HepG2 (cell line): ENCODE results near the gene CDKN1A. TPM values are rescaled to one million over a fixed set of nuclear protein-coding genes. Genes with fewer than 3 reads are reported as not detected.
A peak's percentile ranks its signal among the peaks of the same experiment; 100 is the strongest.

Source experiments
- ATAC-seq: fragments of 200-7000 bp; cut with Tn5 transposase; 3 replicates; pipeline ENCODE4 v1.9.1; 2020; ENCODE audit warnings: mild to moderate bottlenecking, moderate library complexity
- BruUV-seq: library from RNA; stranded (reverse); fragments of 400-500 nt; replicated peaks from 2 replicates; lab custom pipeline; 2021; lab: Mats Ljungman, UMichigan
- CTCF ChIA-PET: fragments of 300-600 bp; formaldehyde crosslinking; extraction: SDS; loops from one replicate; lab custom pipeline; 2021; ENCODE audit warnings: low total read pairs, inconsistent platforms, low intra/inter-chr PET ratio; lab: Yijun Ruan, JAX
- POLR2A ChIA-PET: fragments of 350-600 bp; sonication (Branson Sonifier 250); formaldehyde crosslinking; loops from one replicate; lab custom pipeline; 2020; ENCODE audit warnings: antibody characterized with exemption, inconsistent platforms; lab: Yijun Ruan, JAX
- DNase-seq: peaks from one replicate; pipeline ENCODE4 v3.0.0-alpha.2; 2015; ENCODE audit warnings: low spot score
- FAIRE-seq: peaks from 3 replicates; lab custom pipeline; 2011; peaks lifted over from hg19 to GRCh38; lab: Jason Lieb, UNC
- H2AFZ ChIP-seq: one replicate; pipeline ENCODE4 v1.6.1; 2011; ENCODE audit warnings: low read length, inconsistent platforms
- H3K27ac ChIP-seq: fragments of 300-600 bp; 3 replicates; pipeline ENCODE4 v1.8.0; 2011; ENCODE audit warnings: mixed run types, mild to moderate bottlenecking, mixed read lengths, low read length, inconsistent platforms; ENCODE audit not compliant: insufficient read depth; ENCODE audit errors: extremely low read length
- H3K27me3 ChIP-seq, 2 experiments: fragments of 200-600 bp in 1 of 2; 2 replicates in 1 of 2; 3 replicates in 1 of 2; pipeline versions ENCODE4 v1.6.0 to v1.8.0; 2011; ENCODE audit warnings: low read length in 2 of 2, mild to moderate bottlenecking in 2 of 2, moderate library complexity in 2 of 2, inconsistent platforms in 1 of 2; ENCODE audit not compliant: insufficient read depth in 2 of 2, control insufficient read depth in 1 of 2
- H3K36me3 ChIP-seq, 2 experiments: fragments of 200-600 bp in 1 of 2; replicated peaks in 1 of 2; 2 replicates in 1 of 2; 3 replicates in 1 of 2; pipeline versions ENCODE4 v1.5.1 to v1.8.0; 2011; ENCODE audit warnings: low read length in 2 of 2, inconsistent platforms in 1 of 2; ENCODE audit not compliant: insufficient read depth in 2 of 2, control insufficient read depth in 1 of 2
- H3K4me1 ChIP-seq: 2 replicates; pipeline ENCODE4 v1.5.1; 2012; ENCODE audit warnings: low read length, inconsistent platforms; ENCODE audit not compliant: insufficient read depth
- H3K4me2 ChIP-seq: 2 replicates; pipeline ENCODE4 v1.6.0; 2011; ENCODE audit warnings: low read depth, low read length, inconsistent platforms
- H3K4me3 ChIP-seq, 3 experiments: fragments of 200-600 bp in 1 of 3; sonication (generic), shearing (Covaris generic) in 1 of 3; replicated peaks in 1 of 3; 2 replicates each; pipeline ENCODE4 v1.5.1; 2011 to 2016; ENCODE audit warnings: low read length in 3 of 3, inconsistent platforms in 2 of 3, low read depth in 2 of 3, mild to moderate bottlenecking in 2 of 3, control low read depth in 1 of 3, mixed read lengths in 1 of 3; ENCODE audit not compliant: insufficient read depth in 1 of 3
- H3K79me2 ChIP-seq: one replicate; pipeline ENCODE4 v1.6.1; 2011; ENCODE audit warnings: low read length, inconsistent platforms; ENCODE audit not compliant: insufficient read depth
- H3K9ac ChIP-seq: 2 replicates; pipeline ENCODE4 v1.6.0; 2011; ENCODE audit warnings: mild to moderate bottlenecking, low read depth, low read length, inconsistent platforms; ENCODE audit not compliant: insufficient read depth
- H3K9me3 ChIP-seq: 2 replicates; pipeline ENCODE4 v1.5.1; 2012; ENCODE audit warnings: mild to moderate bottlenecking, low read length
- H4K20me1 ChIP-seq: 2 replicates; pipeline ENCODE4 v1.6.0; 2011; ENCODE audit warnings: inconsistent platforms, mild to moderate bottlenecking, low read length, moderate library complexity; ENCODE audit not compliant: insufficient read depth
- ATF1 ChIP-seq: IDR thresholded peaks from 2 replicates; pipeline ENCODE4 v1.6.1; 2016; ENCODE audit warnings: mild to moderate bottlenecking, control low read depth
- CAMTA2 ChIP-seq: sonication (generic); formaldehyde crosslinking; IDR thresholded peaks from 2 replicates; pipeline ENCODE4 v1.4.0; 2020; ENCODE audit warnings: mild to moderate bottlenecking, missing genetic modification reagents, borderline replicate concordance
- KAT2B ChIP-seq: fragments of 150-350 bp; IDR thresholded peaks from 2 replicates; pipeline ENCODE4 v1.6.1; 2014; ENCODE audit warnings: low read depth, low read length, borderline replicate concordance
- KAT8 ChIP-seq: IDR thresholded peaks from 2 replicates; pipeline ENCODE4 v1.6.1; 2016; ENCODE audit warnings: missing genetic modification reagents, missing compliant biosample characterization
- KLF11 ChIP-seq: IDR thresholded peaks from 2 replicates; pipeline ENCODE4 v1.6.1; 2016; ENCODE audit warnings: missing compliant biosample characterization
- NCOR1 ChIP-seq: fragments of 200-600 bp; sonication (generic); IDR thresholded peaks from 2 replicates; pipeline ENCODE4 v1.7.0; 2017; ENCODE audit warnings: antibody characterized with exemption, low read length, borderline replicate concordance
- NFE2L1 ChIP-seq: sonication (generic); formaldehyde crosslinking; IDR thresholded peaks from 2 replicates; pipeline ENCODE4 v1.4.0; 2020; ENCODE audit warnings: missing genetic modification reagents, mild to moderate bottlenecking, borderline replicate concordance
- NR0B2 ChIP-seq: sonication (generic); formaldehyde crosslinking; IDR thresholded peaks from 2 replicates; pipeline ENCODE4 v1.4.0; 2020; ENCODE audit warnings: mild to moderate bottlenecking, missing genetic modification reagents
- TOPORS ChIP-seq: sonication (generic); formaldehyde crosslinking; IDR thresholded peaks from 2 replicates; pipeline ENCODE4 v1.8.0; 2023; ENCODE audit warnings: mild to moderate bottlenecking, missing genetic modification reagents
- XRCC5 ChIP-seq: fragments of 200-400 bp; formaldehyde crosslinking; optimal IDR thresholded peaks from 2 replicates; pipeline ENCODE3; 2017; ENCODE audit warnings: mild to moderate bottlenecking, low read length
- ZKSCAN8 ChIP-seq: IDR thresholded peaks from 2 replicates; pipeline ENCODE4 v1.6.1; 2016; ENCODE audit warnings: borderline replicate concordance, missing genetic modification reagents, missing compliant biosample characterization
- ZNF329 ChIP-seq: sonication (generic); formaldehyde crosslinking; IDR thresholded peaks from 2 replicates; pipeline ENCODE4 v1.9.0; 2021; ENCODE audit warnings: low read depth, mild to moderate bottlenecking, missing genetic modification reagents
- ZNF484 ChIP-seq: sonication (generic); formaldehyde crosslinking; IDR thresholded peaks from 2 replicates; pipeline ENCODE4 v1.5.1; 2020; ENCODE audit warnings: mild to moderate bottlenecking, low read depth, missing genetic modification reagents, borderline replicate concordance
- ZNF7 ChIP-seq: IDR thresholded peaks from 2 replicates; pipeline ENCODE4 v1.6.1; 2016; ENCODE audit warnings: missing biosample characterization, missing genetic modification reagents
- ZNF788 ChIP-seq: sonication (generic); formaldehyde crosslinking; IDR thresholded peaks from 2 replicates; pipeline ENCODE4 v1.5.0; 2020; ENCODE audit warnings: mild to moderate bottlenecking, missing genetic modification reagents, borderline replicate concordance
- WGBS: methylation state at CpG from one replicate; pipeline ENCODE4 v1.1.6; 2017; ENCODE audit warnings: low lambda C conversion rate; 5-methylcytosine and 5-hydroxymethylcytosine counted together
- in situ Hi-C: cut with HindIII; loops from 2 replicates; pipeline ENCODE4 v1.10.0; 2017; ENCODE audit warnings: low pct_unique_long_range_greater_than_20kb; ENCODE audit not compliant: extremely low pct_ligation_motif_present
- intact Hi-C: fragments of 100-400 bp; cut with micrococcal nuclease; formaldehyde crosslinking; loops from one replicate; pipeline ENCODE4 v1.10.0; 2022; ENCODE audit not compliant: unreplicated experiment
- polyA plus RNA-seq, 8 experiments: library from polyadenylated mRNA; depleted of rRNA in 3 of 8; stranded (reverse) in 7 of 8; unstranded in 1 of 8; fragments of >200 nt; fragmentation: Illumina TruSeq in 4 of 8; extraction: Trizol in 4 of 8; gene quantifications; 2 replicates each; pipeline versions ENCODE4 v1.2.1 to v1.2.3, GENCODE V29; 2011 to 2016; ENCODE audit warnings: low read depth in 4 of 8, missing spikeins in 1 of 8, mixed read lengths in 1 of 8; ENCODE audit not compliant: insufficient read depth in 1 of 8
- total RNA-seq, 5 experiments: library from RNA; depleted of rRNA; stranded (reverse); fragments of >200 nt; fragmentation: Illumina TruSeq; extraction: Trizol; gene quantifications; 2 replicates each; pipeline ENCODE4 v1.2.3, GENCODE V29; 2016; ENCODE audit warnings: low read depth in 1 of 5
- TF ChIP-seq, protein P1 (sequence below): sonication (generic); formaldehyde crosslinking; IDR thresholded peaks from 2 replicates; pipeline ENCODE4 v1.5.1; 2020; ENCODE audit warnings: mild to moderate bottlenecking, missing genetic modification reagents, moderate library complexity
- TF ChIP-seq, protein P2 (sequence below): sonication (generic); formaldehyde crosslinking; IDR thresholded peaks from 2 replicates; pipeline ENCODE4 v1.9.0; 2021; ENCODE audit warnings: missing genetic modification reagents, borderline replicate concordance
- TF ChIP-seq, protein P3 (sequence below): sonication (generic); formaldehyde crosslinking; IDR thresholded peaks from 2 replicates; pipeline ENCODE4 v1.8.1; 2023; ENCODE audit warnings: mild to moderate bottlenecking, moderate library complexity, missing genetic modification reagents

Gene CDKN1A
- total and polyA plus RNA-seq, 2 of the 13 experiments (the other 11 are each of a cell fraction or from before 2014, with no cell fraction given): 60.7 to 92.1 TPM

GRCh38 chr6:36660771-36661471 lies 17.6 kb upstream of the CDKN1A start (continued):
- TF ChIP-seq KAT2B (no peak), ATF1 (no peak)

- Histone ChIP-seq H3K4me2 (peak overlapping the region; percentile 75), H3K27me3 (peaks cover 0 to 40% of the 10 kb centered on the region in 2 experiments; a peak in 2 of 5 replicates), H2AFZ (no peak overlapping the region), H3K4me3 (peak overlapping the region in 1 of 3 experiments; percentile 42; a peak in 2 of 6 replicates), H3K79me2 (no peaks in the 10 kb centered on the region), H3K27ac (no peak overlapping the region), H3K4me1 (peaks cover 48% of the 10 kb centered on the region), H3K9ac (no peak overlapping the region), H4K20me1 (no peaks in the 10 kb centered on the region), H3K36me3 (no peaks in the 10 kb centered on the region), H3K9me3 (no peaks in the 10 kb centered on the region)
- POLR2A ChIA-PET: interaction anchor here (0.8 to 8.1 kb wide), 5 partner anchors 9 to 63 kb away, joined by 3 to 383 read pairs (median 4); partner anchors contain the start of gene CDKN1A
- in situ Hi-C loops: no loop called here
- WGBS: 19% methylated on average over 5 of the region's 5 CpGs
- no peak for DNase-seq
- no peak; the same call in 1 of the 3 replicates for ATAC-seq
- BruUV-seq: no TSS peak
- FAIRE-seq: no peak
- CTCF ChIA-PET: no interaction called here
- intact Hi-C loops: no loop called here
- TF ChIP-seq, protein P1, sequence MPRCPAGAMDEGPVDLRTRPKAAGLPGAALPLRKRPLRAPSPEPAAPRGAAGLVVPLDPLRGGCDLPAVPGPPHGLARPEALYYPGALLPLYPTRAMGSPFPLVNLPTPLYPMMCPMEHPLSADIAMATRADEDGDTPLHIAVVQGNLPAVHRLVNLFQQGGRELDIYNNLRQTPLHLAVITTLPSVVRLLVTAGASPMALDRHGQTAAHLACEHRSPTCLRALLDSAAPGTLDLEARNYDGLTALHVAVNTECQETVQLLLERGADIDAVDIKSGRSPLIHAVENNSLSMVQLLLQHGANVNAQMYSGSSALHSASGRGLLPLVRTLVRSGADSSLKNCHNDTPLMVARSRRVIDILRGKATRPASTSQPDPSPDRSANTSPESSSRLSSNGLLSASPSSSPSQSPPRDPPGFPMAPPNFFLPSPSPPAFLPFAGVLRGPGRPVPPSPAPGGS (CRISPR knock-in tag): 0 out of 2 replicates have a peak, but pooled peaks have one; percentile 13
- TF ChIP-seq XRCC5: no peak
- TF ChIP-seq ZNF7 (CRISPR knock-in tag): no peak
- TF ChIP-seq, protein P2, sequence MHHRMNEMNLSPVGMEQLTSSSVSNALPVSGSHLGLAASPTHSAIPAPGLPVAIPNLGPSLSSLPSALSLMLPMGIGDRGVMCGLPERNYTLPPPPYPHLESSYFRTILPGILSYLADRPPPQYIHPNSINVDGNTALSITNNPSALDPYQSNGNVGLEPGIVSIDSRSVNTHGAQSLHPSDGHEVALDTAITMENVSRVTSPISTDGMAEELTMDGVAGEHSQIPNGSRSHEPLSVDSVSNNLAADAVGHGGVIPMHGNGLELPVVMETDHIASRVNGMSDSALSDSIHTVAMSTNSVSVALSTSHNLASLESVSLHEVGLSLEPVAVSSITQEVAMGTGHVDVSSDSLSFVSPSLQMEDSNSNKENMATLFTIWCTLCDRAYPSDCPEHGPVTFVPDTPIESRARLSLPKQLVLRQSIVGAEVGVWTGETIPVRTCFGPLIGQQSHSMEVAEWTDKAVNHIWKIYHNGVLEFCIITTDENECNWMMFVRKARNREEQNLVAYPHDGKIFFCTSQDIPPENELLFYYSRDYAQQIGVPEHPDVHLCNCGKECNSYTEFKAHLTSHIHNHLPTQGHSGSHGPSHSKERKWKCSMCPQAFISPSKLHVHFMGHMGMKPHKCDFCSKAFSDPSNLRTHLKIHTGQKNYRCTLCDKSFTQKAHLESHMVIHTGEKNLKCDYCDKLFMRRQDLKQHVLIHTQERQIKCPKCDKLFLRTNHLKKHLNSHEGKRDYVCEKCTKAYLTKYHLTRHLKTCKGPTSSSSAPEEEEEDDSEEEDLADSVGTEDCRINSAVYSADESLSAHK (CRISPR knock-in tag): no peak
- TF ChIP-seq NCOR1: no peak
- TF ChIP-seq ZNF788 (CRISPR knock-in tag): peak; percentile 6; the same call in 1 of the 2 replicates
- no peak for TF ChIP-seq ZNF484
- TF ChIP-seq, protein P3, sequence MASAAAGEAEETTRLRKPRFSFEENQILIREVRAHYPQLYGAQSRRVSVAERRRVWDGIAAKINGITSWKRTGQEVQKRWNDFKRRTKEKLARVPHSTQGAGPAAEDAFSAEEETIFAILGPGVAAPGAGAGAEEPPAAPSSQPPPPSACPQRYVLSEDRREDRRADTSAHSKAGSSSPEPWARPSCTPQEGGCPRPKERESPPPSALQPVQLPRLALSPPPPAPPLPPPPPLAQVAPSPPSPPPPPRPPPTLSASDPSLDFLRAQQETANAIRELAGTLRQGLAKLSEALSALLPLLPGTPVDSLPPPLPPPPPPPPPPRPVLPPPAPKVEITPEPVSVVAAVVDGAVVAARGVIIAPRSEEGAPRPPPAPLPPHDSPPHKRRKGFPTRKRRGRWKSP: no peak
- 0 out of 2 replicates have a peak, but pooled peaks have one; percentile 2 for TF ChIP-seq NR0B2 (CRISPR knock-in tag)
- TF ChIP-seq ZNF329 (CRISPR knock-in tag): no peak
- no peak for TF ChIP-seq TOPORS (CRISPR knock-in tag)
- TF ChIP-seq KAT8: no peak
- TF ChIP-seq NFE2L1: no peak
- no peak for TF ChIP-seq ZKSCAN8
- 0 out of 2 replicates have a peak, but pooled peaks have one; percentile 17 for TF ChIP-seq CAMTA2 (CRISPR knock-in tag)
- no peak for TF ChIP-seq KLF11 (CRISPR knock-in tag)
These were observed 16.1 kb upstream of the CDKN1A start for GRCh38 chr6:36662380-36662779.
